Kidney epithelial cell (primary cell): ENCODE results near the gene CHRDL1. TPM values are rescaled to one million over a fixed set of nuclear protein-coding genes. Genes with fewer than 3 reads are reported as not detected.

Source experiments
- DNase-seq: peaks from one replicate; pipeline ENCODE4 v3.0.0-alpha.2; 2010; ENCODE audit warnings: low read depth
- H3K27me3 ChIP-seq: 2 replicates; pipeline ENCODE4 v1.6.0; 2011; ENCODE audit warnings: low read length; ENCODE audit not compliant: control insufficient read depth, insufficient read depth
- H3K36me3 ChIP-seq: 2 replicates; pipeline ENCODE4 v1.5.1; 2011; ENCODE audit warnings: low read length; ENCODE audit not compliant: control insufficient read depth, insufficient read depth
- H3K4me3 ChIP-seq: 2 replicates; pipeline ENCODE4 v1.5.1; 2011; ENCODE audit warnings: low read depth, mild to moderate bottlenecking, control low read depth, low read length
- CTCF ChIP-seq: IDR thresholded peaks from 2 replicates; pipeline ENCODE4 v1.5.1; 2011; ENCODE audit warnings: mild to moderate bottlenecking, moderate library complexity, low read length, control low read depth, inconsistent platforms; ENCODE audit not compliant: insufficient read depth, poor library complexity, severe bottlenecking
- total RNA-seq: library from RNA; depleted of rRNA; stranded (reverse); fragments of >200 nt; gene quantifications from 2 replicates; pipeline ENCODE4 v1.2.3, GENCODE V29; 2015

CHRDL1 gene
- total RNA-seq, 1 donor from 2014 or later, result 7.5 TPM

DNA sequence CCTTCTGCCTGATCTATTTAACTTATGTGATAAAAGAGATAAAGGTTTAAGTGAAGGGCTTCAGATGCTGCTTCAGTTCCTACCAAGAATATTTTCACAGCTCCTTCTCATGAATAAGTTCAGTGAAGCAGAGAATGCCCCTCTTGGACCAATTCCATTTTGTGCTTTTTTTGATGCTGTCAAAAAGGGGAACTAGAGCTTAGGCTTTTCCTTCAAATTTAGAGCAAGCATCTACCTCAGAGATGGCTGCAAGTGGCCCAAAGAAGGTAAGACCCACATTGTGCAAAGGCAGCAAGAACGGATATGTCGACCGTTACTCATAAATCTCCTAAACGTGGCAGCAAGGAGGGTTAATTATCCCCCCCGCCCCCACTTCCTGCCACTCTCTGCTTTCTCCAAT lies 4.5 kb downstream of the CHRDL1 start:
- no peak for DNase-seq
- TF ChIP-seq CTCF, result no peak
- Histone ChIP-seq H3K4me3 (no peak overlapping the region), H3K27me3 (peaks cover 12% of the 10 kb centered on the region), H3K36me3 (no peaks in the 10 kb centered on the region)

GRCh38 chrX:110786486-110786885 lies 9.1 kb downstream of the CHRDL1 start:
- no peak overlapping the region for H3K4me3 ChIP-seq
- TF ChIP-seq CTCF, result no peak
- peak; percentile 19 for DNase-seq

DNA sequence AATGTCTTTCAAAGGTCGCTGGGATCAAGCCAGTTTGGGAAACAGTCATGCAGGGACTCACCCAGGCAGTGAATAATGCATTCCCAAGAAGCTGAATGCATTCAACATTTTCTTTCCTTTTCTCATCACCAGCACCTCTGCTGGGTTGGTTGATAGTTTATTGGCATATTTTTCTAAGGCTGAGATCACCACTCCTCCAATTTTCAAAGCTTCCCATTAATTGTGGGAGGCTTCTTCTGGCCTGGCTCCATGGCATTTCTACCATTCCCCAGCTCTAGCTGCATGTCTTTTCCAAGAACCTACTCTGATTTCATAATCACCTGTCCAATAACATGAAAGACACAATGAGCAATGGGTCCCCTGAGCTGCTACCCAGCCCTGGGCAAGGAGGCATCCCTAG lies 35.8 kb downstream of the CHRDL1 start:
- TF ChIP-seq CTCF, result no peak
- no peaks in the 10 kb centered on the region for H3K27me3 ChIP-seq
- peak; percentile 19 for DNase-seq

More at GRCh38 chrX:110786486-110786885, 9.1 kb downstream of the CHRDL1 start:
- Histone ChIP-seq H3K27me3 (peaks cover 2% of the 10 kb centered on the region), H3K36me3 (no peaks in the 10 kb centered on the region)

DNA sequence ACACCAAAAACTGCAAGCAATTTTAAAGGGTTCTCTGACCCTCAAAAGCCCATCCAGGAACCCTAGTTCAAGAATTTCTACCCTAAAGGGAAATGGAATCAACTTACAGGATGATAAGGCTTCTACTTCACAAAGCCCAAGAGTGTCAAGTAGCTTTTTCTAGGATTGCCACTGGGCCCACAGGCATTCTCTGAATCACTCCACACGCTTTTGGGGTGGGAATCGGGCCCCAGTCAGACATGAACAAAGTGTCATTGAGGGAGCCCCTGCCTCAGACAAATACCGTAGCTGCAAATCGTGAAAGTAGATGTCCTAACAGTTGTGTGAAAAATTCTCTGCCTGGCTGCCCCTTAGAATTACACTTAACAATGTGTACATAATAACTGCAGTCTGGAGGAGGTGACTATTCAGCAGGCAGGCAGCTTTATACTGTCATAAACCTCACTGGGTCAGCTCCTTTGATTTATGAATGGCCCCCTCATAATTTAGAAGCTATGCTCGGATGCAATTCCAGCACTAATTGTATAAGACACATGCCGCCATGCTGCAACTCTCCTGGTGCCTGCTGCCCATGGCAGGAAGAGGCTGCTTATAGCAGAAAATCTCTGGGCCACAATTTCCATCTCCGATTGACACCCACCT lies 36.7 kb downstream of the CHRDL1 start:
- no peak for TF ChIP-seq CTCF
- Histone ChIP-seq H3K36me3 (no peaks in the 10 kb centered on the region), H3K4me3 (no peak overlapping the region), H3K27me3 (no peaks in the 10 kb centered on the region)
- DNase-seq, result no peak

More for the DNA sequence above, 35.8 kb downstream of the CHRDL1 start:
- H3K4me3 ChIP-seq, result no peak overlapping the region
- H3K36me3 ChIP-seq, result no peaks in the 10 kb centered on the region

DNA sequence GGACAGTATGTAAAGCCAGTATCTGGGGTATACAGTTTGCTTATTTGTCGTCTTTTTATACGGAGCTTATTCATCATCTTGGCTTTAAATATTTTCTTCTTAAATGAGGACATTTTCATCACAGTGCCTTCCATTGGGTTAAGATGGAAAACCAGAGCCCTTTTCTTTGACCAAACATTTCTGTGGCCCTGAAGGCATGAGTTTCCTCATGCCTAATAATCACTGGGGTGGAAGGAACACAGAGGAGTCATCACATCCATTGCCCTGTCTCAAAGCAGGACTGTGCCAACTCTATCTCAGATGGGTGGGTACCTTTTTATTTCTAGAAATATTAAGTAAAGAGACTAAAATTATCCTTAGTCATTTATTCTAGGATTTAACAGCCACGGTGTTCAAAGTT lies 40.0 kb downstream of the CHRDL1 start:
- no peak for DNase-seq
- no peaks in the 10 kb centered on the region for H3K36me3 ChIP-seq
- no peak for TF ChIP-seq CTCF
- H3K27me3 ChIP-seq, result no peaks in the 10 kb centered on the region
- H3K4me3 ChIP-seq, result no peak overlapping the region

- TF ChIP-seq CTCF, result no peak
- no peak for DNase-seq
- H3K36me3 ChIP-seq, result no peaks in the 10 kb centered on the region
- no peaks in the 10 kb centered on the region for H3K27me3 ChIP-seq
- no peak overlapping the region for H3K4me3 ChIP-seq
These were observed 40.6 kb downstream of the CHRDL1 start for GRCh38 chrX:110755061-110755460.
